NT2/D1 (cell line): Measurements from ENCODE around the gene CCDC126.

Source experiments
- YY1 ChIP-seq: IDR thresholded peaks from 2 replicates; pipeline ENCODE4 v1.6.1; 2011; ENCODE audit not compliant: insufficient read length, insufficient read depth
- ZNF274 ChIP-seq: IDR thresholded peaks from 2 replicates; pipeline ENCODE4 v1.6.1; 2011; ENCODE audit warnings: mild to moderate bottlenecking, low read depth, low read length

GRCh38 chr7:23662124-23662983 lies 65.2 kb downstream of the CCDC126 start:
- no peak for TF ChIP-seq ZNF274
- no peak for TF ChIP-seq YY1
